ENCODE measurements around the gene FBXW11. TPM values are rescaled to one million over a fixed set of nuclear protein-coding genes. Genes with fewer than 3 reads are reported as not detected.

Gene FBXW11
- total and polyA plus RNA-seq, 10 donors = 7.5 to 72.1 (median 54.7) TPM

- peaks cover 0 to 21% (median 0%) of the 10 kb centered on the region in 6 donors for H3K36me3 ChIP-seq
- no peak overlapping the region for H3K4me3 ChIP-seq
- H3K9me3 ChIP-seq = no peaks in the 10 kb centered on the region
- 91 to 96% (median 94%) methylated on average over 13 to 14 of the region's 14 CpGs for WGBS, 5 donors
- peaks cover 0 to 13% (median under 1%) of the 10 kb centered on the region in 6 donors for H3K4me1 ChIP-seq
- H3K27me3 ChIP-seq (replicated peaks in 1 of 7) = no peaks in the 10 kb centered on the region
- no peak overlapping the region for H3K27ac ChIP-seq
- no peak for TF ChIP-seq POLR2A (IDR thresholded peaks at IDR 0.05)
- TF ChIP-seq POLR2AphosphoS5 (IDR thresholded peaks at IDR 0.05) = no peak
- TF ChIP-seq, protein P1, sequence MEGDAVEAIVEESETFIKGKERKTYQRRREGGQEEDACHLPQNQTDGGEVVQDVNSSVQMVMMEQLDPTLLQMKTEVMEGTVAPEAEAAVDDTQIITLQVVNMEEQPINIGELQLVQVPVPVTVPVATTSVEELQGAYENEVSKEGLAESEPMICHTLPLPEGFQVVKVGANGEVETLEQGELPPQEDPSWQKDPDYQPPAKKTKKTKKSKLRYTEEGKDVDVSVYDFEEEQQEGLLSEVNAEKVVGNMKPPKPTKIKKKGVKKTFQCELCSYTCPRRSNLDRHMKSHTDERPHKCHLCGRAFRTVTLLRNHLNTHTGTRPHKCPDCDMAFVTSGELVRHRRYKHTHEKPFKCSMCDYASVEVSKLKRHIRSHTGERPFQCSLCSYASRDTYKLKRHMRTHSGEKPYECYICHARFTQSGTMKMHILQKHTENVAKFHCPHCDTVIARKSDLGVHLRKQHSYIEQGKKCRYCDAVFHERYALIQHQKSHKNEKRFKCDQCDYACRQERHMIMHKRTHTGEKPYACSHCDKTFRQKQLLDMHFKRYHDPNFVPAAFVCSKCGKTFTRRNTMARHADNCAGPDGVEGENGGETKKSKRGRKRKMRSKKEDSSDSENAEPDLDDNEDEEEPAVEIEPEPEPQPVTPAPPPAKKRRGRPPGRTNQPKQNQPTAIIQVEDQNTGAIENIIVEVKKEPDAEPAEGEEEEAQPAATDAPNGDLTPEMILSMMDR (IDR thresholded peaks at IDR 0.05 in 8 of 11, conservative IDR thresholded peaks at IDR 0.05 in 3 of 11) = no peak
- intact Hi-C loops (cut with DNase I; ENCODE audit: low total_unique reads) = no loop called here
- no peak for DNase-seq
Observed at GRCh38 chr5:171849585-171850323, 156.7 kb downstream of the FBXW11 start.

DNA sequence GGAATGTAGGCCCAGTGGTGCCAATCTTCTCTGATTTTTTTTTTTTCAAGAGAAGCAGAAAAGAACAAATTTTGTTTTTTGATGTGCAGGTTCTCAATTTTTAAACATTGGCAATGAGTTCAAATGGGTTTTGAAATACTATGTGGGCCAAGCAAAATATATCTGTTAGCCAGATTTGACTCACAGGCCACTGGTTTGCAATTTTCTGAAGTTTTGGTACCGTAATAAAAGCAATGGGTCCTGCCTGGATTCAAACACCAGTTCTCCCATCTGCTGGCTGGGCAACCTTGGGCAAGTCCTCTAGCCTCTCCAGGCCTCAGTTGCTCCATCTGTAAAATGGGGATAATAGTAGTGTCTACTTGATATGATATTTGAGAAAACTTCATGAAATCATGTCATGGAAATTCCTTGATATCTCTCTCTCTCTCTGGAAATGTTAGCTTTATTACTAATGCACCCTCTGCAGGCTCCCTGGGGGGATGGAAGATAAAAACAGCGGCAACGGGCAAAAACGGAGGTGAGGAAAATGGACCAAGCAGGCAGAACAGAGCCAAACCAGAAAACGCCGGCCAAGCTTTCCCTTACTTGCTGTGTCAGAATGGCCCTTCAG is 157.4 kb downstream of the FBXW11 start:
- Histone ChIP-seq H3K27ac (no peak overlapping the region), H3K4me3 (no peak overlapping the region), H3K27me3 (replicated peaks in 1 of 7) (no peaks in the 10 kb centered on the region), H3K4me1 (peaks cover 0 to 11% (median 0%) of the 10 kb centered on the region in 6 donors), H3K9me3 (no peaks in the 10 kb centered on the region), H3K36me3 (peaks cover 0 to 21% (median 0%) of the 10 kb centered on the region in 6 donors)
- no peak for DNase-seq
- WGBS, 5 donors = 91 to 99% (median 92%) methylated on average over 6 of the region's 6 CpGs
- TF ChIP-seq POLR2A (IDR thresholded peaks at IDR 0.05) = no peak
- TF ChIP-seq, protein P1 (IDR thresholded peaks at IDR 0.05 in 8 of 11, conservative IDR thresholded peaks at IDR 0.05 in 3 of 11) = no peak
- TF ChIP-seq POLR2AphosphoS5 (IDR thresholded peaks at IDR 0.05) = no peak
- intact Hi-C loops (cut with DNase I; ENCODE audit: low total_unique reads) = no loop called here

DNA sequence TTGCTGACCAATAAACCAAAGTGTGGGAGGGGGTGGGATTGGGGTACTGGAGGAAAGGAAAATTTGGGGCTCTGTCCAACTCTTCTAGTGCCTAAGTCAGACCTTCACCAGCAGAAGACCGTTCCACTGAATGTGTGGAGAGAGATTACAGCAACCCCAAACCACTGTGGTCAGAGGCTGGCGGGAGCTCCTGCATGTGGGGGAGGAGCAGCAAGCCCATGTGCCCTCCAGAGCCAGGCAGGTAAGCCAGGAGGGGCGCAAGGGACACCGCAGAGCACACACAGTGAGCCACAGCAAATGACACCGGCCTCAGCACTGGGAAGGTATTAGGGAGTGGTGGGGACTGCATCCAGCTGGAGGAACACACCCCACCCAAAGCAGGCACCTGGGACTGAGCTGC is 158.0 kb downstream of the FBXW11 start:
- no peak for DNase-seq
- H3K36me3 ChIP-seq = peaks cover 0 to 21% (median 0%) of the 10 kb centered on the region in 6 donors
- no peak for TF ChIP-seq POLR2AphosphoS5 (IDR thresholded peaks at IDR 0.05)
- TF ChIP-seq, protein P1 (IDR thresholded peaks at IDR 0.05 in 8 of 11, conservative IDR thresholded peaks at IDR 0.05 in 3 of 11) = no peak
- no peak for TF ChIP-seq POLR2A (IDR thresholded peaks at IDR 0.05)
- no peaks in the 10 kb centered on the region for H3K27me3 ChIP-seq (replicated peaks in 1 of 7)
- WGBS, 5 donors = 45 to 70% (median 62%) methylated on average over 3 to 5 of the region's 5 CpGs
- no peak overlapping the region for H3K27ac ChIP-seq
- H3K4me3 ChIP-seq = no peak overlapping the region
- peaks cover 0 to 11% (median 0%) of the 10 kb centered on the region in 6 donors for H3K4me1 ChIP-seq
- H3K9me3 ChIP-seq = no peaks in the 10 kb centered on the region
- intact Hi-C loops (cut with DNase I; ENCODE audit: low total_unique reads) = no loop called here

DNA sequence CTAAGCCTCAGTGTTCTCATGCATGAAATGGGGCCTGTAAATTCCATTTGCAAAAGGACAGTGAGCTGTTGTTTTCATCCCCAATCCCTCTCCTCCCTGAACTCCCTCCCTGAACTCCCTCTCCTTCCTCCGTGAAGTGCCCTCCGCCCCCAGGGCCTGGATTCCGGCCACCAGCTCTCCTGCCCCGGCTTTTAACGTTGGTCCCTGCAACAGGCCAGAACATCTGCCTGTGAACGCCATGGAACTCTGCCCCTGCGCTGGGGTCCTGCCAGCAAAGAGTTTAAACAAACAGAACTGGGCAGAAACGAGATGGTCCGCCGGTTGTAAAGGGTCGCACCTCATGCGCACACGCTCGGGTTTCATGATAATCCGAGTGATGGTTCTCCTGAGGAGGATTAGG is 158.4 kb downstream of the FBXW11 start:
- Histone ChIP-seq H3K36me3 (peaks cover 0 to 21% (median 0%) of the 10 kb centered on the region in 6 donors), H3K27ac (no peak overlapping the region), H3K4me3 (no peak overlapping the region), H3K4me1 (peaks cover 0 to 11% (median 0%) of the 10 kb centered on the region in 6 donors), H3K27me3 (replicated peaks in 1 of 7) (no peaks in the 10 kb centered on the region), H3K9me3 (no peaks in the 10 kb centered on the region)
- 83 to 91% (median 87%) methylated on average over 15 of the region's 15 CpGs for WGBS, 5 donors
- intact Hi-C loops (cut with DNase I; ENCODE audit: low total_unique reads) = no loop called here
- DNase-seq = no peak
- TF ChIP-seq, protein P1 (IDR thresholded peaks at IDR 0.05 in 8 of 11, conservative IDR thresholded peaks at IDR 0.05 in 3 of 11) = no peak
- TF ChIP-seq POLR2AphosphoS5 (IDR thresholded peaks at IDR 0.05) (no peak), POLR2A (IDR thresholded peaks at IDR 0.05) (no peak)

Measured in spleen (tissue), 11 donors.